Measurements from ENCODE around the gene DYNC2H1.

Gene DYNC2H1

DNA sequence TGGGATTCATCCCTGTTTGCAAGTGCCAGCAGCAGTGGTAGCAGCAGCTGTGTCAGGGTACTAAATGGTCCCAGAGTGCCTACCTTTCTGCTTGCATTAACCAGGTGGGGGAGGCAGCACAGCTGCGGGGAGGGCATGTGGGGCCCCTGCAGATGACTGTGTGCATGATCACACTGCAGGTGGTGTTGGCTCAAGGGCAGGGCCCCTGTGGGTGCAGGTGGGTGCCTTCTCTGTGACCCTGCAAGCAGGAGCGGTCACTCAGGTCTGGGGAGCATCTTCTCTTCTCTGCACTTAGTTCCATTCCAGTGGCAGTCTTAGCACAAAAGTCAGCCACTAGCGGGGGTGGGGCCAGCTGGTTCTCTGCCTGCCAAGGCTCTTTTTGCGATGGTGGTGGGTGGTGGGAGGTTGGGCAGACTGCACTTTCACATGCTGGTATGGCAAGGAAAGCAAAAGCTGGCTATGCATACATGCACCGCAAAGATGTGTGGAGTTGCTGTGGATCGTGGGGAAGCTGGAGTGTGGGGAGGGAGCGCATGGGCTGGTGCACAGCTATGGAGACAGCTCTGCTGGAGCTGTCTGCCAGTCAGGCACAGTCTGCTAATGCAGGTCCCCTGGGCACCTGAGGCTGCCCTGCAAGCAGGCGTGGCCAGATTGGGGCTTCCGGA, 157.1 kb downstream of the DYNC2H1 start:
- no peak for DNase-seq (ENCODE audit: low read depth in 1 of 2, low spot score in 1 of 2)

DNA sequence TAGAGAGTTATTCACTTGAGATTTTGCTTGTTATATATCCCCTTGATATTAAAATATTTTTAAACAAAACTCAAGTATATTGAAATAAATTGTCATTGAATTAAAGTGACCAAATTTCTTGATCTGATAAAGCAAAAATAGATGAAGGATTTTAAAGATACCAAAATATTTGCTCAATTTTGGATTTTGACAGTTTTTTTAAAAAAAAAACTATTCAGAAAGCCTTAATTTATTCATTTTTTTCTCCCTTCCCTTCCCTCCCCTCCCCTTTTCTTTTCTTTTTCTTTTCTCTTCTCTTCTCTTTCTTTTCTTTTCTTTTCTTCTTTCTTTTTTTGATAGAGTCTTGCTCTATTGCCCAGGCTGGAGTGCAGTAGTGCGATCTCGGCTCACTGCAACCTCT, 163.7 kb downstream of the DYNC2H1 start:
- no peak for DNase-seq (ENCODE audit: low read depth in 1 of 2, low spot score in 1 of 2)

- no peak for DNase-seq (ENCODE audit: low read depth in 1 of 2, low spot score in 1 of 2)
Observed at GRCh38 chr11:103274025-103274424, 164.8 kb downstream of the DYNC2H1 start.

DNA sequence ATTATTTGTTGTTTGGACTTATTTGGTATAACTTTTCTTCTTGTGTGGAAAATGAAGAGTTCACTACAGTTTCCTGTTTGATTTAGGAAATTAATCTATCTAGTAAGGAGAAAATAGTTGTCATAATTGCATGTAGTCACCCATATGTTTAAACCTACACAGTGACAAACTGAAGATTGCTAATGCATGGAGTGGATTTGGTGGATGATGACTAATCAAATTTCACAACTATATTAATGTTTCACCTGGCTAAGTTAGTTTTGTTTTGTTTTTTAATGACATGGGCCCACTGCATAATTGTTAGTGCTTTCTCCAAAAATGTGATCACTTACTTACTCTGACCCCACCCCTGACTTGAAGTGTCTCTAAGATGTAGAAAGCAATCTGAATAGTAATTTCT, 170.6 kb downstream of the DYNC2H1 start:
- DNase-seq (ENCODE audit: low read depth in 1 of 2, low spot score in 1 of 2) = no peak

GRCh38 chr11:103281301-103281700, 172.1 kb downstream of the DYNC2H1 start:
- DNase-seq (ENCODE audit: low read depth in 1 of 2, low spot score in 1 of 2) = no peak

DNA sequence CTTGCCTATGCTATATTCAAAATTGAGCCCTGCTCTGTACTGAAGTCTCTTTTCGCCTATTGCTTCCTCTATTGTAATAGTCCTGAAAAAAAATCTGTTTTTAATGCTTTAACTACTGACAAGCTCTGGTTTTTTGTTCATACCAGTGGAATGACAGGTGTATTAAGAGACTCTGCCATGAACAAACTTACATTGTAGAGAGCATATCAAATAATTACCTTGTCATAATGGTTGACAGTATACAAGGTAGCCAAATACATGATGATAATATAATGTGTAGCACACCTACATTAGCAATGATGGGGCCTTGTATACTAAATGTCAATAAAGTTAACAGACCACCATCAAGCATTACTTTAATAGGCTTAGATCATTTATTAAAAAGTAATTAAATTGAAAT, 175.0 kb downstream of the DYNC2H1 start:
- DNase-seq (ENCODE audit: low read depth in 1 of 2, low spot score in 1 of 2) = no peak

DNA sequence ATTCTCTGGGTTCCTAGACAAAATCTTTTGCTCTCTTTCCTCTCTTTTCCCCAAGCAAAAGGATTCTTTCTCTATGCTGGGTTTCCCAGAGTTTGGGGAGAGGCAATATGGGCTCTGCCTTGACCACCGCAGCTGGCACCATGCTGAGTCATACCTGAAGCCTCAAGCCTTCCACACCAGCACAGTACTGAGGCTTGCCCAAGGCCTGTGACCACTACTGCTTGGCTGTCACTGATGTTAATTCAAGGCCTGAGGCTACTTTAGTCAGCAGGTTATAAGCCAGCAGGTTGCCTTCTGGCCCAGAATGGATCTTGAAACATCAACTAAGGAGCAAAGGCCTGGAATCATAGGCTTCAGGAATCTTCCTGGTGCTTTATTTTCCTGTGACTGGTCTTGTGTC, 185.3 kb downstream of the DYNC2H1 start:
- no peak for DNase-seq (ENCODE audit: low read depth in 1 of 2, low spot score in 1 of 2)

- DNase-seq (ENCODE audit: low read depth in 1 of 2, low spot score in 1 of 2) = no peak
Observed at GRCh38 chr11:103295704-103296103, 186.5 kb downstream of the DYNC2H1 start.

- DNase-seq (ENCODE audit: low read depth in 1 of 2, low spot score in 1 of 2) = no peak
Observed at GRCh38 chr11:103297900-103298299, 188.7 kb downstream of the DYNC2H1 start.

DNA sequence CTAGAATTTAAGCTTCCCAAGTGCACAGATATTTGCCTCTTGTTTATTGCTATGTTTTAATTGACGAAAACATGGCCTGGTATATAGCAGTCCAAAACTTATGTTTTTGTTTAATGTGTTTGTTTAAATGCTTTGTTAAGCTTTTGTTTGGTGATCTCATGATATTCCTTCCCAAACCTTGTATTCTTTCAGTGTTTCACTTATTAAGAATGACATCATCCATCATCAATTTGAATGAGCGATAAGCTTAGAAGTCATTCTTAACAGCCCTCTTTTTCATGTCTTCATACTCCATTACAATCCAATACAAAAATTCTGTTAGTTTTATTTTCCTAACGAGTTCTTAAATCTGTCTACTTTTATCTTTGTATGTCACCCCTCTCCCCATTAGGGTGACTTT, 206.0 kb downstream of the DYNC2H1 start:
- no peak for DNase-seq (ENCODE audit: low read depth in 1 of 2, low spot score in 1 of 2)

DNA sequence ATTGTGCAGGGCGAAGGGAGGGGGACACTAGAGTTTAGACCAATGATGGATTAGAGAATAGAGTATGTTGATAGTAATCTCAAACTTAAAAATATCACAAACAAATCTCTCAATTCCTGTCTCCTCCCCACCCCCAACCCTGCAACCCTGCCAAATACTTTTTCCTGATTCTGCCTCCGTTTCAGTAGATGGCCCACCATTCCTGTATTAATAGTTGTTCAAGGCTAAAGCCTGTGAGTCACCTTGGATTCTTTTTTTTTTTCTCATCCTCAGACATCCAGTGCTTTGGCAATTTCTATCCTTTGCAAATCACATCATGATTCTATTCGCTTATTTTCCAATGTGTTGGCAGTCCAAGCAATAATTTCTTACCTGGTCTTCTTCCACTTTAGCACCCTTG, 207.9 kb downstream of the DYNC2H1 start:
- no peak for DNase-seq (ENCODE audit: low read depth in 1 of 2, low spot score in 1 of 2)

- DNase-seq (ENCODE audit: low read depth in 1 of 2, low spot score in 1 of 2) = no peak
Observed at GRCh38 chr11:103322821-103323220, 213.6 kb downstream of the DYNC2H1 start.

- DNase-seq (ENCODE audit: low read depth in 1 of 2, low spot score in 1 of 2) = no peak
Observed at GRCh38 chr11:103325686-103326069, 216.5 kb downstream of the DYNC2H1 start.

DNA sequence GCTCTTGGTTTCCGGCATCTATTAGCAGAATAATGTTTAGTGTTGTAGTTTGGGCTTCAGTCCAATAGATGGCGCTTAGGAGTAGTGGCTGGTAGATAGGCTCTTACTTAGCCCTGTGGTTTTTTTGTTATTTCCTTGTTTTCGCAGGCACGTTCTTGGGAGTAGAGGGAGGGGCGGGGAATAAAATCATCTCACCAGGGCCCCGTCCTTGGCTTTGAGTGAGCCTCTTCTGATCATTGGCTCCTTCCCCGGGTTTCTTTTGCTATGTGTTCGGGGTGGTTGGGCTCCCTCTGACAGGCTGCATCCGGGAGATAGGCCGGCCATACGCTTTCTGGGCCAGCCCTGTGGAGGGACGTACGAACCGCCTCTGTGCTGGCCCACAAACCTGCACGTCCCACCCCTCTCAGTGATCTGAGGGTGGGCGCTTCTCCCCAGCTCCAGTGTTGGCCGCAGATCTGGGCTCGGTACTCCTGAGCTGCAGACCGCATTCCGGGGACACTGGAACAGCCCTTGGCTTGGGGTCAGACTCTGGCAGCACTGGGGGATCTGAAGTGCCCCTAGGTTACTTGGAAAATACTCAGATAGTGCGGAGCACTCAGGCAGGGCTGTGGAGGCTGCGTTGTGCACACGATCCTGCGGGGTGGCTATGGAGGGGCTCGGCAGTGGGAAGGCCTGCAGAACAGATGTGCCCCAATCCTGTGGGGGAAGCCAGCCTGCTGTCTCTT, 217.0 kb downstream of the DYNC2H1 start:
- DNase-seq (ENCODE audit: low read depth in 1 of 2, low spot score in 1 of 2) = no peak

DNA sequence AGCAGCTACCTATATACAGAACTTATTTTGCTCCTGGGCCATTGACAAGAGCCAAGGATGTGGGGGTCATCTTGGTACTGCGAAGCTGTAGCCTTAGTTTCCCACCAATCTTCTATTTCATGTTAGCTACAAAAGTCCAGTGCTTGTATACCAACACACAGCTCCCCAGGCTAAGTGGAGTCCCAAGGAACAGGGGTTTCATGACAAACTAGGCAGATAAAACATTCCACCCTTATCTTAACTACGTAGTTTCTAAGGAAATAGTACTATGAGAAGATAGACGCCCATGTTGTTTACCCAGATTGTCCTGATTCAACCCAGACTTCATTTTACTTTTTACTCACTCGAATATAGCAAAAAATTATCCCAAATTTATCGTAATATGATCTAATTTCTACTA, 218.5 kb downstream of the DYNC2H1 start:
- no peak for DNase-seq (ENCODE audit: low read depth in 1 of 2, low spot score in 1 of 2)

GRCh38 chr11:103332409-103332808, 223.2 kb downstream of the DYNC2H1 start:
- DNase-seq (ENCODE audit: low read depth in 1 of 2, low spot score in 1 of 2) = no peak

DNA sequence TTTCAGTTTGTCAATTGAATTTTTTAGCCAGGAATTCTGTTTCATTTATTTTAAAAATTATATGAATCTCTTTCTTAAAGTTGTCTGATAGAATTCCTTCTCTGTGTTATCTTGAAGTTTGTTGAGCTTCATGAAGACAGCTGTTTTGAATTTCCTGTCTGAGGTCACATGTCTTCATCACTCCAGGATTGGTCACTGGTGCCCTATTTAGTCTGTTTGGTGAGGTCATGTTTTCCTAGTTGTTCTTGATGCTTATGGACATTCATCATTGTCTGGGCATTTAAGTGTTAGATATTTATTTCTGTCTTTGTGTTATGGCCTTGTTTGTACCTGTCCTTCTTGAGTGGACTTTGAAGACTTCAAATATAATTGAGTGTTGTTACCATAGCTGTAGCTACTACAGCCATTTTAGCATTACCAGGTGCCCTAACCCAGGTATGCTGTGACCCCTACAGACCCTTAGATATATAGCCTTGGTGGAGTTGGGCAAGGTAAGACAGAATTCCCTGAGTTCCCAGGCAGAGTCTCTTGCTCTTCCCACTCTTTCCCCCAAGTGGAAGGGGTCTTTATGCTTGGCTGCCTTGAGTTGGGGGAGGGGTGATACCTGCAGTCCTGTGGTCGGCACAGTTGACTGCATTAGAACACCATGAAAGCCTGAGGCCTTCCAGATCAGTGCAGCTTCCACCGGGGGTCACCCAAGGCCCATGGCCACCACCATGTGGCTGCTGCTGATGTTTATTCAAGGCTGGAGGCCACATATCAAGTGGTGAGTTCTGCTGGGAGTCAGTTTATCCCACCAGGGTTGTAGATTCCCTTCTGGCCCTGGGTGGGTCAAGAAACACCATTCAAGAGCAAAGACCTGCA, 229.6 kb downstream of the DYNC2H1 start:
- no peak for DNase-seq (ENCODE audit: low read depth in 1 of 2, low spot score in 1 of 2)

DNA sequence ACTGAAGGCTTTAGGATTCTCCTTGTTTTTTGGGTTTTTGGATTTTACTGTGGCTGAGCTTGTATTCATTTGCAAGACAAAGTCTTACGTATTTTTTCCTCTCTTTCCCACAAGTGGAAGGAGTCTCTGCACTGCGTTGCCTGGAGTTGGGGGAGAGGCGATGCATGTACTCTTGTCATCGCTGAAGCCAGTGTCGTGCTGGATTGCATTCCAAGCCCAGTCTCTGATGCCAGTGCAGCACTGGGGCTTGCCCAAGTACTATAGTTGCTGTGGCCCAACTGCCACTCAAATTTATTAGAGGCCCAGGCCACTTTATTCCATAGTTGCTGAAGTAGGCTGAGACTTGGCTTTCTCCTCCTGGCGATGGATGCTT, 230.2 kb downstream of the DYNC2H1 start:
- DNase-seq (ENCODE audit: low read depth in 1 of 2, low spot score in 1 of 2) = no peak

DNA sequence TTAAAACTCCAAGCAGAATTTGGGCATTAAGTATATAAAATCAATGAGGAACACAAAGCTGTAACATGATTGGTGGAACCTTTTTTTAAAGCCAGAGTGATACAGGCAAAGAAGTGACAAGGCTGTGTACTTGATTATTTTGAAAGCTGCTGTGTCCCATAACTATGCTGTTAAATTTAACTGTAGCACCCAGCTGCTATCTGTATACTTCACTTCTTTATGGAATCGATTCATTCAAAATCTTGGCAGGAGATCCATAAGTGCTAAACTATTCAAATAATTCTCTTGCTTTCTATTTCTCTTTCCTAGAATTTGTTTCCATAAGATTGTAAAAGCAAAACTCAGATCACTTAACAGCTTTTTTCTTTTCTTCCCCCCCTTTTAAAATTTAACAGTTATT, 231.7 kb downstream of the DYNC2H1 start:
- DNase-seq (ENCODE audit: low read depth in 1 of 2, low spot score in 1 of 2) = no peak

DNA sequence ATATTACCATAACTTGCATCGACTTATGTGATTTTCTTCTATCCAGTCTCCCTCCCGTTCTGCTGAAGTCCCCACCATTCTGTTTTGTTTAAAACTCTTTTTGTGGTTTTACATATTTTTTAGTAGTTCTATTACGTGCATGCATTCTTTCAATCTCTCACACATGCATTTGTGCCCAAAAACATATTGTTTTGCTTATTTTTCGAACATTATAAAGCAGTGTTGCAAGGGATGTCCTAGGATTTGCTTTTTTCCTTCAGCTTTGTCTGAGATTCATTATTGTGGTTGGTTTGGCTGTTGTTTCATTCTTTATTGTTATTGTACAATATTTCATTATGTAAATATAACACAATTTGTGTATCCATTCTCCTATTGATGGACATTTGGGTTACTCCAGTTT, 235.7 kb downstream of the DYNC2H1 start:
- DNase-seq (ENCODE audit: low read depth in 1 of 2, low spot score in 1 of 2) = no peak

DNA sequence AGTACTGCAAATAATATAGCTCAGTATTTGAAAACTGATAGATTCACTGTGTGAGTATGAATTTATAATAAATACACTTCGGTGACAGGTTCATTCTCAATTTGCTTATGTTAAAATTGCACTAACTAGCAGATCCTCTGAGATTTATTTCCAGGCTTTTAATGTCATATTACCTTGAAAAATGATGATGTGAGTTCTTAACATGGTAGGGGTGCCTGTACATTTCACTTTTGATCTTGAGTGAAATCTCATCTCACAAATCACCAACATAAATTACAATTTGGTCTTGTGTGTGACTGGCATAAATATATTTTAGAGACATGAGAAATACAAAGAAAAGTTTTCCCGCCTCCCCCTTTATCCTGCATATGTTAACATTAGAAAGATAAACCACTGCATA, 240.4 kb downstream of the DYNC2H1 start:
- no peak for DNase-seq (ENCODE audit: low read depth in 1 of 2, low spot score in 1 of 2)

GRCh38 chr11:103354656-103355055, 245.4 kb downstream of the DYNC2H1 start:
- DNase-seq (ENCODE audit: low read depth in 1 of 2, low spot score in 1 of 2) = no peak
